Thyroid gland (tissue), 4 donors: Measurements from ENCODE around the gene MYL5. TPM values are rescaled to one million over a fixed set of nuclear protein-coding genes. Genes with fewer than 3 reads are reported as not detected.

ENCODE experiments used
- DNase-seq, 2 donors: peaks; one replicate each; pipeline ENCODE4 v3.0.0-alpha.2; 2019
- H3K27ac ChIP-seq, 3 donors: fragments of 200-600 bp; sonication (generic); 1 replicate in 2 of 3; 2 replicates in 1 of 3; pipeline ENCODE4 v1.5.1; 2016 to 2019; ENCODE audit warnings: mild to moderate bottlenecking in 1 of 3, moderate library complexity in 1 of 3
- H3K27me3 ChIP-seq: fragments of 200-600 bp; sonication (generic); one replicate; pipeline ENCODE4 v1.5.1; 2019
- H3K36me3 ChIP-seq, 2 donors: fragments of 200-600 bp; sonication (generic); one replicate each; pipeline ENCODE4 v1.5.1; 2016 to 2019
- H3K4me1 ChIP-seq, 2 donors: fragments of 200-600 bp; sonication (generic); one replicate each; pipeline ENCODE4 v1.5.1; 2017 to 2019
- H3K4me3 ChIP-seq, 3 donors: fragments of 200-600 bp; sonication (generic); replicated peaks in 1 of 3; 1 replicate in 2 of 3; 2 replicates in 1 of 3; pipeline ENCODE4 v1.5.1; 2016; ENCODE audit warnings: mild to moderate bottlenecking in 1 of 3
- H3K9me3 ChIP-seq: fragments of 200-600 bp; sonication (generic); one replicate; pipeline ENCODE4 v1.5.1; 2017
- POLR2A ChIP-seq, 2 donors: fragments of 450-650 bp; IDR thresholded peaks; one replicate each; pipeline ENCODE4 v1.6.1; 2017; ENCODE audit warnings: antibody characterized with exemption in 2 of 2, mild to moderate bottlenecking in 2 of 2, moderate library complexity in 1 of 2
- WGBS, 2 donors: methylation state at CpG; one replicate each; pipeline ENCODE4 v1.1.5; 2017; 5-methylcytosine and 5-hydroxymethylcytosine counted together
- intact Hi-C: fragments of 100-400 bp; cut with DNase I; formaldehyde crosslinking; loops from one replicate; pipeline ENCODE4 v1.15.1; 2023
- total RNA-seq, 4 donors: library from RNA; depleted of rRNA; stranded (reverse); fragments of >200 nt; gene quantifications; one replicate each; pipeline ENCODE4 v1.2.3, GENCODE V29; 2016
- TF ChIP-seq, protein P1 (sequence below), 6 experiments: fragments of 200-600 bp in 3 of 6; fragments of 450-650 bp in 3 of 6; sonication (generic) in 3 of 6; IDR thresholded peaks; one replicate each; pipeline ENCODE4 v1.5.1; 2016 to 2019; ENCODE audit warnings: antibody characterized with exemption in 6 of 6, mild to moderate bottlenecking in 2 of 6, inconsistent platforms in 1 of 6, moderate library complexity in 1 of 6

The MYL5 gene
- total RNA-seq, 4 donors from 2014 or later = 13.0 to 17.5 (median 14.2) TPM

DNA sequence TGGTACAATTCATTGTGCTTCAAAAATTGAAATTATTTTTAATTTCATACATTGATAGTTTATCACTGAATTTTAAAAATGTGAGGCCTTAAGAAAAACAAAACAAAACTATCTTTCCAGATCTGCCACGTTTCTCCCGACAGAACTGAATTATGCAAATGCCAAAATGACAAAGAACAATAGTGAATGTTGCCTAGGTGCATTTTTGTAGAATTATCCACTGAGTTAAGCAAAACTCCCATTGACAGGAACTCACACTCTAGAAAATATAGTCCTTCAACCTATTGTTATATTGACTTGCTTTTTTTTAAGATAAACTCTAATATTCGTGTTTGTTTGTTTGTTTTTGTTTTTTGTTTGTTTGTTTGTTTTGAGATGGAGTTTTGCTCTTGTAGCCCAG lies 37.8 kb downstream of the MYL5 start:
- intact Hi-C loops = no loop called here
- no peaks in the 10 kb centered on the region for H3K9me3 ChIP-seq
- H3K27ac ChIP-seq = no peak overlapping the region
- WGBS, 2 donors = 76 to 79% methylated on average over 3 of the region's 3 CpGs
- no peak for DNase-seq
- H3K36me3 ChIP-seq = no peaks in the 10 kb centered on the region
- H3K27me3 ChIP-seq = no peaks in the 10 kb centered on the region
- peaks cover 11 to 13% of the 10 kb centered on the region in 2 donors for H3K4me1 ChIP-seq
- H3K4me3 ChIP-seq = no peak overlapping the region
- TF ChIP-seq POLR2A (IDR thresholded peaks at IDR 0.05) = no peak
- TF ChIP-seq, protein P1, sequence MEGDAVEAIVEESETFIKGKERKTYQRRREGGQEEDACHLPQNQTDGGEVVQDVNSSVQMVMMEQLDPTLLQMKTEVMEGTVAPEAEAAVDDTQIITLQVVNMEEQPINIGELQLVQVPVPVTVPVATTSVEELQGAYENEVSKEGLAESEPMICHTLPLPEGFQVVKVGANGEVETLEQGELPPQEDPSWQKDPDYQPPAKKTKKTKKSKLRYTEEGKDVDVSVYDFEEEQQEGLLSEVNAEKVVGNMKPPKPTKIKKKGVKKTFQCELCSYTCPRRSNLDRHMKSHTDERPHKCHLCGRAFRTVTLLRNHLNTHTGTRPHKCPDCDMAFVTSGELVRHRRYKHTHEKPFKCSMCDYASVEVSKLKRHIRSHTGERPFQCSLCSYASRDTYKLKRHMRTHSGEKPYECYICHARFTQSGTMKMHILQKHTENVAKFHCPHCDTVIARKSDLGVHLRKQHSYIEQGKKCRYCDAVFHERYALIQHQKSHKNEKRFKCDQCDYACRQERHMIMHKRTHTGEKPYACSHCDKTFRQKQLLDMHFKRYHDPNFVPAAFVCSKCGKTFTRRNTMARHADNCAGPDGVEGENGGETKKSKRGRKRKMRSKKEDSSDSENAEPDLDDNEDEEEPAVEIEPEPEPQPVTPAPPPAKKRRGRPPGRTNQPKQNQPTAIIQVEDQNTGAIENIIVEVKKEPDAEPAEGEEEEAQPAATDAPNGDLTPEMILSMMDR (IDR thresholded peaks at IDR 0.05) = no peak

DNA sequence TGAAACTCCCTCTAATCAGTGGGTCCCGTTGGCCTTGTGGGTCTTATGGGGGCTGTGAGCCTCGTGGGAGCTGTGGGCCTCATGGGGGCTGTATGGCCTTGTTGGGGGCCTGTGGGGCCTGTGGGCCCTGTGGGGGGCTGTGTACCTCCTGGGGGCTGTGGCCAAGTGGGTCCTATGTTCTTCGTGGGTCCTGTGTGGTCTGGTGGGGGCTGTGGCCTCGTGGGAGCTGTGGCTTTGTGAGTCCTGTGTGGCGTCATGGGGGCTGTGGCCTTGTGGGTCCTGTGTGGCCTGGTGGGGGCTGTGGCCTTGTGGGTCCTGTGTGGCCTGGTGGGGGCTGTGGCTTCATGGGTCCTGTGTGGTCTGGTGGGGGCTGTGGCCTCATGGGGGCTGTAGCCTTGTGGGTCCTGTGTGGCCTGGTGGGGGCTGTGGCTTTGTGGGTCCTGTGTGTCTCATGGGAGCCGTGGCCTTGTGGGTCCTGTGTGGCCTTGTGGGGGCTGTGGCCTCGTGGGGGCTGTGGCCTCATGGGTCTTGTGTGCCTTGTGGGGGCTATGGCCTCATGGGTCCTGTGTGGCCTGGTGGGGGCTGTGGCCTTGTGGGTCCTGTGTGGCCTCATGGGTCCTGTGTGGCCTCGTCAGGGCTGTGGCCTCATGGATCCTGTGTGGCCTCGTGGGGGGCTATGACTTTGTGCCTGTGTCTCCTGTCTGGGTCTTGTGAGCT lies 38.7 kb downstream of the MYL5 start:
- Histone ChIP-seq H3K4me3 (no peak overlapping the region), H3K9me3 (no peaks in the 10 kb centered on the region), H3K27ac (no peak overlapping the region), H3K36me3 (no peaks in the 10 kb centered on the region), H3K4me1 (peaks cover 7 to 9% of the 10 kb centered on the region in 2 donors), H3K27me3 (no peaks in the 10 kb centered on the region)
- no peak for DNase-seq
- TF ChIP-seq, protein P1 (IDR thresholded peaks at IDR 0.05) = no peak
- no peak for TF ChIP-seq POLR2A (IDR thresholded peaks at IDR 0.05)
- intact Hi-C loops = no loop called here
- WGBS, 2 donors = 91 to 94% methylated on average over 3 to 6 of the region's 9 CpGs

DNA sequence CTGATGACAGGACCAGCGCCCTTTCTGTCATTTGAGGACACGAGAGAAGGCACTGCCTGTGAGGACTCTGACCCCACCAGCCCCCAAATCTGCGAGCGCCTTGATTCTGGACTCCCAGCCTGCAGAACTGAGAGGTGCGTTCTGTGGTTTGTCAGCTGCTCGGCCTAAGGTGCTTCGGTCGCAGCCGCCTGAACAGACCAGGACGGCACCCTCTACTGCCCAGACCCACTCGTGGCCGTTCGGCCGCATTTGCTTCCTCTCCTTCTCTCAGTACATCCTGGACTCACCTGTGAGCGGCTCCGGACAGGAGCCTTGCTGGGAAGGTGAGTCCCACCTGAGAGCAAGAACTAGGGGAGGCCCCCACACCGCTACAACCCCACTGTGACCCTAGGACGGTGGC lies 39.7 kb downstream of the MYL5 start:
- no peaks in the 10 kb centered on the region for H3K4me1 ChIP-seq
- WGBS, 2 donors = 93 to 96% methylated on average over 16 to 18 of the region's 18 CpGs
- no peaks in the 10 kb centered on the region for H3K9me3 ChIP-seq
- intact Hi-C loops = no loop called here
- no peak overlapping the region for H3K4me3 ChIP-seq
- TF ChIP-seq, protein P1 (IDR thresholded peaks at IDR 0.05) = no peak
- TF ChIP-seq POLR2A (IDR thresholded peaks at IDR 0.05) = no peak
- H3K27ac ChIP-seq = no peak overlapping the region
- H3K36me3 ChIP-seq = no peaks in the 10 kb centered on the region
- no peak for DNase-seq
- no peaks in the 10 kb centered on the region for H3K27me3 ChIP-seq

DNA sequence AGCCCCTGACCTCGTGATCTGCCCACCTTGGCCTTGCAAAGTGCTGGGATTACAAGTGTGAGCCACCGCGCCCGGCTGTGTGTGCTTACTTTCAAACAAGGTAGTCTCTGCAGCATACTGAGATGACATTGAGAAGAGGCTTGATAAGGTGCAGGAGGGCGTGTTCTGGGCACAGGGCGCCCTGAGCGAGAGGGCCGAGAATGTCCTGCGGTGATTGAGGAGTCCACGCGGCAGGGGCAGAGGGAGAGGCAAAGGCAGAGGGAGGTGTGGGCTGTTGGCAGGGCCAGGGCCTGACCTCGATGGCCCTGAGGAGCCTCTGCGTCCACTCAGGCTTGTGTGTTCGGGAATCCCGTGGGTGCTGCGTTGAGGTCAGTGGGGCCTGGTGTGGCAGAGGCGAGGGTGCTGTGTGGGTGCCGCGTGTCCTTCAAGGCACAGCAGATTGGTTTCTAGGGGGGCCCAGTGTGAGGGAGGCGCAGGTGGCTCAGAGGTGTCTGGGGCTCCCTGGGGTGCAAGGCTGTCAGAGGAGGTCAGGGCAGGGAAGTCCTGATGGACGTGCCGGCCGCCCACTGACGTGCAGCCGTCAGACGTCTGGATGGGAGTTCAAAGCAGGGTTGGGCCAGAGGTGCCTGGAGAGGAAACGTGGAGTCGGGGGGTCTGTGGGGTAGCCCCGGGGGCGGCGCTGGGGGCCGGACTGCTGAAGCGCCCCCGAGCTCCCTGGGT lies 43.4 kb downstream of the MYL5 start:
- no peak overlapping the region for H3K27ac ChIP-seq
- 88 to 94% methylated on average over 16 to 32 of the region's 34 CpGs for whole genome bisulfite sequencing, 2 donors
- intact Hi-C loops = no loop called here

More for the DNA sequence above, 43.4 kb downstream of the MYL5 start:
- TF ChIP-seq, protein P1 (IDR thresholded peaks at IDR 0.05) = no peak
- TF ChIP-seq POLR2A (IDR thresholded peaks at IDR 0.05) = no peak
- H3K4me1 ChIP-seq = no peaks in the 10 kb centered on the region
- no peak overlapping the region for H3K4me3 ChIP-seq
- no peaks in the 10 kb centered on the region for H3K36me3 ChIP-seq
- H3K27me3 ChIP-seq = no peaks in the 10 kb centered on the region
- DNase-seq = no peak
- no peaks in the 10 kb centered on the region for H3K9me3 ChIP-seq
